Measurements from ENCODE around the gene OCA2. TPM values are rescaled to one million over a fixed set of nuclear protein-coding genes. Genes with fewer than 3 reads are reported as not detected.

The OCA2 gene
- total RNA-seq, 3 donors from 2014 or later (not counting 1 experiment from before 2014, with no cell fraction given): 0.35 to 1.5 (median 0.56) TPM

DNA sequence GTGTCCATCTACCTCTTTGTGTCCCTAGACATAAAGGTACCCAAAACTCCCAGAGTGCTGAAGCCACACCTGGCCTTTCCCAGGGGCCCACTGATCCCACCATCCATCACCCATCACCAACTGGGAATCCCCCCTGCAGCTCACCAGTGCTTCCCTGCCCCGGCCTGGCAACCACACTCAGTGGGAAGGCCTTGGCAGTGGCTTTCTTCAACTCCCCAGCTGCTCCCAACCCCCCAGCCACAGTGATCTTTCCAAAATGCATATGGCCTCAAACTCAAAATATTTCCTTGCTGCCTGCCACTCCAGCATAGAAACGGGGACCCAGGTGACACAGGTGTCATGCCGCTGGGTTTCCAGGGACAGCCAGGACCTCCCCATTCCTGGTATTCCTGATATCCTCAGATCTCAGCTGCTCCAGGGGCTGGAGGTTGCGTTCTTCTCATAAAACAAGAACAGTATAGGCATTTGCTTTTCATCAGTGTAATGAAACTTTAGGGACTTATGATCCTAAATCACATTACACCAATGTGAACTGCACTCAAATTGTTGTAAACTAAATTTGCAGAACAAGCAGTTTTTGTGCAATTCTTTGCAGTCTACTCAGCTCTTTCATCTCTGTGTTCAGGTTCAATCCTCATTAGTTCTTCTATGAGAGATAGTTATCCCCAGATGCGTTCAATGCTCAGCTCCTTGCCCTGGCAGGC lies 1.3 kb downstream of the OCA2 start:
- H3K27me3 ChIP-seq (ENCODE audit: control insufficient read depth, insufficient read depth, low read length): peaks cover 35% of the 10 kb centered on the region
- no peaks in the 10 kb centered on the region for H3K9me3 ChIP-seq (ENCODE audit: control insufficient read depth, insufficient read depth, low read length)
- ATAC-seq (no peak), DNase-seq (no peak)
- TF ChIP-seq, protein P1, sequence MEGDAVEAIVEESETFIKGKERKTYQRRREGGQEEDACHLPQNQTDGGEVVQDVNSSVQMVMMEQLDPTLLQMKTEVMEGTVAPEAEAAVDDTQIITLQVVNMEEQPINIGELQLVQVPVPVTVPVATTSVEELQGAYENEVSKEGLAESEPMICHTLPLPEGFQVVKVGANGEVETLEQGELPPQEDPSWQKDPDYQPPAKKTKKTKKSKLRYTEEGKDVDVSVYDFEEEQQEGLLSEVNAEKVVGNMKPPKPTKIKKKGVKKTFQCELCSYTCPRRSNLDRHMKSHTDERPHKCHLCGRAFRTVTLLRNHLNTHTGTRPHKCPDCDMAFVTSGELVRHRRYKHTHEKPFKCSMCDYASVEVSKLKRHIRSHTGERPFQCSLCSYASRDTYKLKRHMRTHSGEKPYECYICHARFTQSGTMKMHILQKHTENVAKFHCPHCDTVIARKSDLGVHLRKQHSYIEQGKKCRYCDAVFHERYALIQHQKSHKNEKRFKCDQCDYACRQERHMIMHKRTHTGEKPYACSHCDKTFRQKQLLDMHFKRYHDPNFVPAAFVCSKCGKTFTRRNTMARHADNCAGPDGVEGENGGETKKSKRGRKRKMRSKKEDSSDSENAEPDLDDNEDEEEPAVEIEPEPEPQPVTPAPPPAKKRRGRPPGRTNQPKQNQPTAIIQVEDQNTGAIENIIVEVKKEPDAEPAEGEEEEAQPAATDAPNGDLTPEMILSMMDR (IDR thresholded peaks at IDR 0.05): no peak
- intact Hi-C loops (cut with micrococcal nuclease): no loop called here
- peak overlapping the region; percentile 78 for H3K4me3 Mint-ChIP-seq
- H3K9me3 Mint-ChIP-seq: no peaks in the 10 kb centered on the region
- peaks cover 39 to 40% of the 10 kb centered on the region in 2 donors for H3K27me3 Mint-ChIP-seq (ENCODE audit: low read depth in 2 of 2)
- H3K27ac ChIP-seq (ENCODE audit: low read length): no peak overlapping the region
- H3K36me3 ChIP-seq (ENCODE audit: control insufficient read depth, insufficient read depth, low read length): no peaks in the 10 kb centered on the region
- no peak overlapping the region for H3K4me3 ChIP-seq (ENCODE audit: low read length)
- 78% methylated on average over 5 of the region's 5 CpGs for WGBS (ENCODE audit: insufficient coverage)
- peaks cover 39% of the 10 kb centered on the region for H3K4me1 ChIP-seq (ENCODE audit: control insufficient read depth, insufficient read depth, low read length)
- H3K36me3 Mint-ChIP-seq: no peaks in the 10 kb centered on the region
- H3K4me1 Mint-ChIP-seq: peaks cover 26 to 49% of the 10 kb centered on the region in 2 donors
- H3K27ac Mint-ChIP-seq: no peak overlapping the region

- no peak overlapping the region for H3K27ac Mint-ChIP-seq
- TF ChIP-seq, protein P1 (IDR thresholded peaks at IDR 0.05): no peak
- intact Hi-C loops (cut with micrococcal nuclease): no loop called here
- peaks cover 39% of the 10 kb centered on the region for H3K4me1 ChIP-seq (ENCODE audit: control insufficient read depth, insufficient read depth, low read length)
- peak overlapping the region; percentile 88 for H3K4me3 Mint-ChIP-seq
- peaks cover 44 to 48% of the 10 kb centered on the region in 2 donors for H3K27me3 Mint-ChIP-seq (ENCODE audit: low read depth in 2 of 2)
- peaks cover 26 to 49% of the 10 kb centered on the region in 2 donors for H3K4me1 Mint-ChIP-seq
- WGBS (ENCODE audit: insufficient coverage): 2% methylated on average over 72 of the region's 72 CpGs
- H3K27ac ChIP-seq (ENCODE audit: low read length): no peak overlapping the region
- no peaks in the 10 kb centered on the region for H3K9me3 ChIP-seq (ENCODE audit: control insufficient read depth, insufficient read depth, low read length)
- H3K9me3 Mint-ChIP-seq: no peaks in the 10 kb centered on the region
- DNase-seq (no peak), ATAC-seq (no peak)
- peaks cover 38% of the 10 kb centered on the region for H3K27me3 ChIP-seq (ENCODE audit: control insufficient read depth, insufficient read depth, low read length)
- peak overlapping the region; percentile 62 for H3K4me3 ChIP-seq (ENCODE audit: low read length)
- H3K36me3 Mint-ChIP-seq: no peaks in the 10 kb centered on the region
- no peaks in the 10 kb centered on the region for H3K36me3 ChIP-seq (ENCODE audit: control insufficient read depth, insufficient read depth, low read length)
Measured at GRCh38 chr15:28096670-28097431, 2.3 kb downstream of the OCA2 start.

GRCh38 chr15:28096411-28096669 lies 2.8 kb downstream of the OCA2 start:
- Histone ChIP-seq H3K27me3 (ENCODE audit: control insufficient read depth, insufficient read depth, low read length) (peaks cover 38% of the 10 kb centered on the region), H3K9me3 (ENCODE audit: control insufficient read depth, insufficient read depth, low read length) (peaks cover 5% of the 10 kb centered on the region), H3K4me1 (ENCODE audit: control insufficient read depth, insufficient read depth, low read length) (peaks cover 39% of the 10 kb centered on the region), H3K36me3 (ENCODE audit: control insufficient read depth, insufficient read depth, low read length) (no peaks in the 10 kb centered on the region), H3K4me3 (ENCODE audit: low read length) (peak overlapping the region; percentile 62), H3K27ac (ENCODE audit: low read length) (no peak overlapping the region)
- ATAC-seq (peak in 1 of 3 donors; percentile 0), DNase-seq (no peak)
- intact Hi-C loops (cut with micrococcal nuclease): no loop called here
- peak overlapping the region; percentile 88 for H3K4me3 Mint-ChIP-seq
- TF ChIP-seq, protein P1 (IDR thresholded peaks at IDR 0.05): no peak
- H3K27ac Mint-ChIP-seq: peak overlapping the region in 1 of 2 donors; percentile 54
- H3K9me3 Mint-ChIP-seq: no peaks in the 10 kb centered on the region
- peaks cover 26 to 49% of the 10 kb centered on the region in 2 donors for H3K4me1 Mint-ChIP-seq
- peaks cover 46 to 54% of the 10 kb centered on the region in 2 donors for H3K27me3 Mint-ChIP-seq (ENCODE audit: low read depth in 2 of 2)
- WGBS (ENCODE audit: insufficient coverage): 1% methylated on average over 13 of the region's 13 CpGs
- H3K36me3 Mint-ChIP-seq: peaks cover 2% of the 10 kb centered on the region
